NCI-H1092 treated with DMSO at 0.1 percent for 48 hours (cell line): Measurements from ENCODE around the gene L2HGDH.
"Not testable (repeated sequence)": the region's sequence is repeated elsewhere in the genome, so short reads cannot be mapped to it uniquely, and the experiment has no call there.

Source experiments
- DNase-seq: peaks from one replicate; lab custom pipeline; 2025; lab: John Stamatoyannopoulos, UW

Gene L2HGDH

DNA sequence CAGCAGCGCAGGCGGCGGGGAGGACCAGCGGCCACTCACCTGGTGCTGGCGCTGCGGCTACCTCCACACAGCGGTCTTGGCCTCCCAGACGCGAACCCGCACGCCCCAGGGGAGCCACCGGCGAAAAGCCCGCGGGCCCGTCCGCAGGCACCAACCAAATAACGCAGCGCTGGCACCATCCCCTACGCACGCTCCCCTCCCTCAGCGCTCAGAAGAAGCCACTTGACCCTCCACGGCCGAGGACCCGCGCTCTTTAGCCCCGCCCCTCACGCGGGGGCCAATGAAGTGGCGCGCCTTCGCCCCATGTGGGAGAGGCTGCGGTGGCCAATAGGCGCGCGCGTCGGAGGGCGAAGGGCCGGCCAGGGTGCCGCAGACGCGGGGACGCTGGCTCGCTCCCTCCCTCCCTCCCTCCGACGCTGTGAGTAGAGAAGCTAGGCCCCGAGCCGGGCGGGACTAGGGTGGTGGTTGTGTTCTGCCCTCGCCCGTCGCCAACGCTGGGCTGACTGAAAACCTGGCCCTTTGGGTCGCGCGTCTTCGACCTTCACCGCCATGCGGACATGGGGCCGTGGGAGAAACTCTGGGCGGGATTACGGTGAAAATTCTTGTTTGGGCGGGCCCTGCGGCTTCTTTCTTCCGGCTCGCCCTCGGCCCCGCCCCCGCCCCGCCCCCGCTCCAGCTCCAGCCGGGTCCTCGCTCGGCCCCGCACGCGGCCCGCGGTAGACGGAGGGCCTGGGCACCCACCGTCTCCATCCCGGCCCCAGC lies at the start of gene L2HGDH, which contains the start of gene DMAC2L:
Gene L2HGDH (minus strand): TSS at position 258 of the 762 bp plus-strand sequence. CDS start 79 bp downstream, at position 179.
Gene DMAC2L (plus strand): TSS at position 353 of the 762 bp plus-strand sequence. CDS start 9,164 bp downstream, outside the sequence.
- peak; percentile 98 for DNase-seq

- DNase-seq, result no peak
Observed at GRCh38 chr14:50360851-50361250, 48.8 kb upstream of the L2HGDH start.

DNA sequence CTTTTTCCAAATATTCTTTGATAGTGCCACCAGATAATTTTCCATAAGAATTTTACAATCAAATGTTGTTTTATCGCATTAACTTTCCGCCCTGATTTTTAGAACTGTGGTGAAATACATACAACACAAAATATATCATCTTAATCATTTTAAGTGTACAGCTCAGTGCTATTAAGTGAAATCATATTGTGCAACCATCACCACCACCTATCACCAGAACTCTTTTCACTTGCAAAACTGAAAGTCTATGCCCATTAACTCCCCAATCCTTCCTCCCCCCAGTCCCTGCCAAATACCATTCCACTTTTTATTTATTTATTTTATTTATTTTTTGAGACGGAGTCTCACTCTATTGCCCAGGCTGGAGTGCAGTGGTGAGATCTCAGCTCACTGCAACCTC lies 48.1 kb upstream of the L2HGDH start:
- DNase-seq, result no peak

DNA sequence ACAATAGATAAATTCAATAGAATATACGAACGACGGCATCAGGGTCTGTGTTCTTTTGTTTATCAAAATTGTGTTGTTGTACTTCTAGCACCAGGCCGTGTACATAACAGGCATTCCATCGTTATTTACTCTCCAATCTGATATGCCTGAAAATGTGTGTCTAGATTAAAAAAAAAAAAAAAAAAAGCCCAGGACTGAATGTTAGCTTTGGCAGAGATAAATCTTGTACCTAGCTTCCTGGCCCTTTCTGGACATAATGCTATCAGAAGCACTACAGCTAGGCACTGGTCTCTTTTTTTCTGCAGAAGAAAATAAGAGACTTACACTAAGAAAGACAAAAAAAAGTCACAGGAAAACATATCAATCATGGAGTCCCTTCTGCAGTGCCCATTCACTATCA lies 47.6 kb upstream of the L2HGDH start:
- DNase-seq, result no peak

DNA sequence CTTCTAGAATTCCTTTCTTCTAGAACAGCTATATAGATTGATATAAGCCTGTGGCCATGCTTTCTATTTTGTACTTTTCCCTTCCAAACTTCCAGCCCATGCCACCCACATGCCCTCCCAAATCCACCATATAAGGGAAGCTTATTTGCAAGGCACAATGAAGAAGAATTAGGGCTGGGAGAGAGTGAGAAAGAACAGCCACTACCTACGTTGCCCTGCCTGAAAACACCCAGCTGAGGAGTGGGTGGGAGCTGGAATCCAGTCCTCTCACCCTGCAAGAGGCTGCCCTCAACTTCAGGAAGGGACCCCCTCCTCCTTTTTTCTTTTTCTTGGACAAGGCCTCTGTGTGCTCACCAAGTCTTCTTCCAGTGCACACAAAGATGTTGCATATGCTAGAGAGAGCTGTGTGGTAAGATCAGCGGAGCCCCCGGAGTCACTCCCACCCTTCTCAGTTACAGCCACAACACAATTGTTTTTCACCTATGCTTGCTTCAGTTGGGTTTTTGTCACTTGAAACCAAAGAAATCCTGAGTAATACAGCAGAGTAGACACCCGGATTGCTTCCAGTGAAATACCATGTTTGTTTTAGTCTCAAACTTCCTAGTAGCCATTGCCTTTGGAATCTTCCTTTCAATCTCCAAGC lies 45.8 kb upstream of the L2HGDH start:
- DNase-seq, result no peak

DNA sequence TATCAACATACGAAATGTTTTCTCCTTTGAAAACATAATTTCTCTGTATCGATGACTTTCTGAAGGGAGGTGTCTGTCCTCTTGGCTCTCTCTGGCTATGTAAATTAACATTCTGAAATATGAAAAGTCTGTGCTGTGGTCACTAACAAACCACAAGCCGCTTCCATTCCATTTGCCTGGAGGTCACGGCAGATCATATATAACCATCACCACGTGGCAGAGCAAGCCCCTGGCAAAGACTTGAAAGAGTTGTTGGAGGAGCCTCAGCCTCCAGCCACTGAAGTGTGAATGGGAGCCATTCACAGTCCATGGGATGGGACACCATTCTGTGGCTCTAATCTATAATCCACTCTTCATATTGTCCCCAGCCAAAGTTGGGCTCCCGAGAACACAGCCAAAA lies 45.1 kb upstream of the L2HGDH start:
- DNase-seq, result no peak

- DNase-seq, result not testable (repeated sequence)
Observed at GRCh38 chr14:50356283-50356682, 44.3 kb upstream of the L2HGDH start.

- DNase-seq, result no peak
Observed at GRCh38 chr14:50355692-50356091, 43.7 kb upstream of the L2HGDH start.

GRCh38 chr14:50354527-50354926 lies 42.5 kb upstream of the L2HGDH start:
- no peak for DNase-seq

DNA sequence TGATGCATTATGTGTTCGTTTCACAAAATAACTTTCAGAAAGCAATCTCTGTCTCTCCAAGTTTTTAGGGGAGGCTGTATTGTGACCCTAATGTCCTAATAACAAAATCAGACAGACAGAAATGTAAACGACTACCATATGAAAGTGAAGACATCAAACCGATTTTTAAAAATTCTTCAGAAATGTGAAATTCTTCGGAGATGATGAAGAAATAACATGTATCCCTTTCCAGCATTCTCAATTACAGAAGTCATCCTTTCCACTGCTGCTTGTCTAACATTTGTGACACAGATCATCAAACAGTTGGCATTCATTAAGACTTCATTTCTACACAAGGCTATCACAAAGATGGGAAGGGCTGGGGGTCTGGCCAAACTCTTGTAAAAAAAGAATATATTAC lies 41.1 kb upstream of the L2HGDH start:
- no peak for DNase-seq

GRCh38 chr14:50352584-50352983 lies 40.6 kb upstream of the L2HGDH start:
- no peak for DNase-seq

- no peak for DNase-seq
Observed at GRCh38 chr14:50350975-50351374, 38.9 kb upstream of the L2HGDH start.

DNA sequence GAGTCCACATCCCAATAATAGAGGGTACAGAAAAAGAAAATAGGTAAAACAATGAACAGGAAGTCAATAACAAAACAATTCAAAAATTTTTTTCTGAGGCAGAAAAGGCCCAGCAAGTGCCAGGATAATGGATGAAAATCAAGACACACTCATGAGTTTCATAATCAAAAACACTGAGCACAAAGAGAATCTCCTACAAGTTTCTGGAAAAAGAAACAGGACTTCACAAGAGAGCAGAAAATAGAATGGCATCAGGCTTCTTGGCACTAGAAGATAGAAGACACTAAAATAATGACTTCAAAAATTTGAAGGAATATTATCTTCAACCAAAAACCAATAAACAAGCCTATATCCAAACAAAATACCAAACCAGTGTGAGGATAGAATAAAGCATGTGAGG lies 36.9 kb upstream of the L2HGDH start:
- DNase-seq, result no peak

DNA sequence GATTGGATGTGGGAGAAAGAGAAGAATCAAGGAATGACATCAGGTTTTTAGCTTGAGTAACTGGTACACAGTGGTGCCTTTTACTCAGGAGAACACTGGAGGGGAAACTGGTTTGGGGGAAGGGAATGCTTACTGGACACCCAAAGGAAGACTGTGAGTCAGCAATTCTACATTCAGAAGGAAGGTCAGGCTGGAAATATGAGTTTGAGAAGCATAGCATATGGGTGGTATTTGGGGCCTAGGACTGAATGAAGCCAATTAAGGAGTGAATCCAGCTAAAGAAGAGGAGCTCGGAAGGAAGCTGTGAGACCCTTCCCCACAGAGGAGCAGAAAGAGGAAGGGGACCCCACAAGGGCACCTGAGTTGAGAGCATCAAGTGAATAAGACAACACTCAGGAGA lies 35.5 kb upstream of the L2HGDH start:
- no peak for DNase-seq

GRCh38 chr14:50345846-50346422 lies 33.9 kb upstream of the L2HGDH start:
- no peak for DNase-seq

- DNase-seq, result no peak
Observed at GRCh38 chr14:50344876-50345563, 33.0 kb upstream of the L2HGDH start.

DNA sequence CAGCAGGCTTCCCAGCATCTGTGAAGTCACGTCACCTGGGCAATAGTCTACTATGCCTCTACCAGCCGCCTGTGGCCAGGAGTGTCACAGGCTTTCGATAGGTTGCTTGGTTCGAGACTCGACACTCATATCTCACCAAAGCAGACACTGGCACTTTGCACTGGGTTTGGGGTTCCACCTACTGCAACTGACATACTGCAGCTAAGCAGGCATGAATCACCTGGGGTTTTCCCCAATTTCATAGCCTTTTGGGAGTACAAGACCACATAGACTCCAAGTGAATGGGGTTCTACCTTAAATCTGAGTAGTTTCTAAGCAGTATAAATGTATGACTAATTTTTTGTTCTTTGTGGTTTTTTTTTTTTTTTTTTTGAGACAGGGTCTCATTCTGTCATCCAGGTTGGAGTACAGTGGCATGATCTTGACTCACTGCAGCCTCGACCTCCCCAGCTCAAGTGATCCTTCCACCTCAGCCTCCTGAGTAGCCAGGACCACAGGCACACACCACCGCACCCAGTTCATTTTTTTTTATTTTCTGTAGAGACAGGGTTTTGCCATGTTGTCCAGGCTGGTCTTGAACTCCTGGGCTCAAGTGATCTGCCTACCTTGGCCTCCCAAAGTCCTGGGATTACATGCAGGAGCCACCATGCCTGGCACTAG lies 32.2 kb upstream of the L2HGDH start:
- no peak for DNase-seq

DNA sequence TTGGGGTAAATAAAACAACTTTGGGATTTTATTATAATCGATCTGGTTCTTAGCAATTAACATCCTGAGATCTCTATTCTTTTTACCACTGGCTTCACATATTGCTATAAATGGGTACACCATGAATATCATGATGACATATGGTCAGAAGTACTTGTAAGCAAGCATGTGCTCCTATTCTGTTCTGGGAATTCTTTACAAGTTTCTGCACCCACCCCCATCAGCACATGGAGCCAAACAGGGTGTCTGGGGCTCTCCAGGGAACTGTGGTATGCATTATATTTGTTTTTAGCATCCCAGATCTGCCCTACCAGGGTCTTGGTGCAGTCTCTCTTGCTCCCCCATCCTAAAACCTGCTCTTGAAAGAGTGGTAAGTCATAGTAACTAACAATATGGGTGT lies 31.4 kb upstream of the L2HGDH start:
- DNase-seq, result no peak

DNA sequence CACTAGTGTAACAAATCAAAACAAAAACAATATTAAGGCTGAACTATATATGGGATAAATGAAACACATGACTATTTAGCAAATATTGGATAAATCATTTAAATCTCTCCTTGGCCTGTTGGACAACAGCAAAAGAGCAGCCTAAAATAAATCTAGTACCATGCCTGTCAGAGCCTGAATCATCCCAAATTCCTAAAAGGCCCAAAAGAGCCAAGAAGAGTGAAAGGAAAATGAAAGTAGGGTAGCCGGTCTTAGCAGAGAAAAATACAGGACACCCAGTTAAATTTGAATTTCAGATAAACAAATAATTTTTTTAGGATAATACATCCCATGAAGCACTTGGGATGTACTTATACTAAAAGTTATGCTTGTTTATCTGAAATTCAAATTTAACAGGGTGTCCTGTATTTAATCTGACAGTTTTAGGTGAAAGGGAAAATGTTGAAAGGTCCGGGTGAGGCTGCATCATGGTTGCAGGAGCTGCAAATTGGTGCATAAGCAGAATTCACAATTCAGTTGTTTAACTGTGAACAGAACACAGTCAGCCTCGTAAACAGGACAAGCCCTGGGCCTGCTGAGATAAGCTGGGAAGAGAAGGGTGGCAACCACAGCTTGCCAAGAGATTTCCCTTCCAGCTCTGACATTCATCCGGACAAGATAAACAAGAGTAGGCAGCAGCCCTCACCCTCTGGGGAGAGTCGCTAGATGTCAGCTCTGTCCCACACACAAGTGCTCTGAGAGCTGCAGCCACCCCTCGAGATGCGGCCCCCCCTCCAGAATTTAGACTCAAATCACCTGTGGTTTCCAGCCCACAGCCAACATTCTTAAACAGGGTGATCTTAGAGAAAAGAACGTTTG lies 30.4 kb upstream of the L2HGDH start:
- peak; percentile 51 for DNase-seq

- DNase-seq, result no peak
Observed at GRCh38 chr14:50340963-50341362, 28.9 kb upstream of the L2HGDH start.

GRCh38 chr14:50340045-50340444 lies 28.0 kb upstream of the L2HGDH start:
- no peak for DNase-seq
